ENCODE results near the gene TMEM254.
"Not testable (repeated sequence)": the region's sequence is repeated elsewhere in the genome, so short reads cannot be mapped to it uniquely, and the experiment has no call there.

Gene TMEM254

GRCh38 chr10:80133687-80134086, 55.2 kb downstream of the TMEM254 start:
- not testable (repeated sequence) for DNase-seq (ENCODE audit: low spot score)

GRCh38 chr10:80136134-80136571, 57.7 kb downstream of the TMEM254 start:
- no peak for DNase-seq (ENCODE audit: low spot score)

GRCh38 chr10:80137031-80137862, 58.8 kb downstream of the TMEM254 start:
- no peak for DNase-seq (ENCODE audit: low spot score)

GRCh38 chr10:80137920-80138319, 59.5 kb downstream of the TMEM254 start:
- DNase-seq (ENCODE audit: low spot score), result no peak

GRCh38 chr10:80139265-80139664, 60.8 kb downstream of the TMEM254 start:
- DNase-seq (ENCODE audit: low spot score), result no peak

- DNase-seq (ENCODE audit: low spot score), result no peak
Observed at GRCh38 chr10:80140251-80140650, 61.8 kb downstream of the TMEM254 start.

- no peak for DNase-seq (ENCODE audit: low spot score)
Observed at GRCh38 chr10:80141696-80142460, 63.4 kb downstream of the TMEM254 start.

All from CD4-positive, alpha-beta T cell treated with Interleukin-6 at 100 ng/mL for 8 hours (primary cell).